ENCODE data around the gene ABCA4. TPM values are rescaled to one million over a fixed set of nuclear protein-coding genes. Genes with fewer than 3 reads are reported as not detected.
A peak's percentile ranks its signal among the peaks of the same experiment; 100 is the strongest.

ABCA4 gene
- total and polyA plus RNA-seq, 2 experiments from 2014 or later, result 0.53 to 1.4 TPM

- no peak overlapping the region for H2AFZ ChIP-seq
- H3K79me2 ChIP-seq, result no peaks in the 10 kb centered on the region
- H3K27ac ChIP-seq, result no peak overlapping the region
- H3K9me2 ChIP-seq (replicated peaks; ENCODE audit: insufficient read depth), result no peaks in the 10 kb centered on the region
- H3K36me3 ChIP-seq (replicated peaks; ENCODE audit: insufficient read depth, low read depth), result no peaks in the 10 kb centered on the region
- DNase-seq (ENCODE audit: low spot score), result no peak
- H3K4me1 ChIP-seq (ENCODE audit: insufficient read depth), result peaks cover 21% of the 10 kb centered on the region
- peak overlapping the region; percentile 1 for H3K4me2 ChIP-seq
- TF ChIP-seq EZH2 (IDR thresholded peaks at IDR 0.05; ENCODE audit: borderline replicate concordance), result no peak
- no peak for TF ChIP-seq CTCF (IDR thresholded peaks at IDR 0.05; ENCODE audit: poor library complexity)
- TF ChIP-seq EZH2phosphoT487 (IDR thresholded peaks at IDR 0.05; ENCODE audit: low read depth, severe bottlenecking, unreplicated experiment), result no peak
- H3K9me3 ChIP-seq (ENCODE audit: low read depth), result no peaks in the 10 kb centered on the region
- H3K27me3 ChIP-seq, result no peaks in the 10 kb centered on the region
- no peak overlapping the region for H3K4me3 ChIP-seq
- H4K20me1 ChIP-seq (ENCODE audit: insufficient read depth, poor library complexity, severe bottlenecking), result no peaks in the 10 kb centered on the region
Measured at GRCh38 chr1:93976711-93977597, 144.0 kb downstream of the ABCA4 start.

- H4K20me1 ChIP-seq (ENCODE audit: insufficient read depth, poor library complexity, severe bottlenecking), result no peaks in the 10 kb centered on the region
- H3K36me3 ChIP-seq (replicated peaks; ENCODE audit: insufficient read depth, low read depth), result no peaks in the 10 kb centered on the region
- no peaks in the 10 kb centered on the region for H3K79me2 ChIP-seq
- H3K9me2 ChIP-seq (replicated peaks; ENCODE audit: insufficient read depth), result no peaks in the 10 kb centered on the region
- no peak overlapping the region for H3K27ac ChIP-seq
- DNase-seq (ENCODE audit: low spot score), result no peak
- no peak overlapping the region for H3K4me2 ChIP-seq
- no peaks in the 10 kb centered on the region for H3K27me3 ChIP-seq
- no peak overlapping the region for H3K4me3 ChIP-seq
- no peak overlapping the region for H2AFZ ChIP-seq
- H3K9me3 ChIP-seq (ENCODE audit: low read depth), result no peaks in the 10 kb centered on the region
- H3K4me1 ChIP-seq (ENCODE audit: insufficient read depth), result peaks cover 21% of the 10 kb centered on the region
- TF ChIP-seq CTCF (IDR thresholded peaks at IDR 0.05; ENCODE audit: poor library complexity), result no peak
- no peak for TF ChIP-seq EZH2 (IDR thresholded peaks at IDR 0.05; ENCODE audit: borderline replicate concordance)
- TF ChIP-seq EZH2phosphoT487 (IDR thresholded peaks at IDR 0.05; ENCODE audit: low read depth, severe bottlenecking, unreplicated experiment), result no peak
- WGBS (ENCODE audit: low lambda C conversion rate, missing lambda C conversion rate), result 61% methylated on average over 2 of the region's 2 CpGs
Measured at GRCh38 chr1:93976291-93976690, 144.7 kb downstream of the ABCA4 start.

GRCh38 chr1:93972341-93972740 lies 148.6 kb downstream of the ABCA4 start:
- Histone ChIP-seq H3K27ac (no peak overlapping the region), H2AFZ (no peak overlapping the region), H3K9me2 (replicated peaks; ENCODE audit: insufficient read depth) (no peaks in the 10 kb centered on the region), H3K4me3 (no peak overlapping the region), H3K4me1 (ENCODE audit: insufficient read depth) (no peaks in the 10 kb centered on the region), H3K36me3 (replicated peaks; ENCODE audit: insufficient read depth, low read depth) (no peaks in the 10 kb centered on the region), H4K20me1 (ENCODE audit: insufficient read depth, poor library complexity, severe bottlenecking) (no peaks in the 10 kb centered on the region), H3K9me3 (ENCODE audit: low read depth) (no peaks in the 10 kb centered on the region), H3K4me2 (no peak overlapping the region), H3K79me2 (no peaks in the 10 kb centered on the region), H3K27me3 (no peaks in the 10 kb centered on the region)
- TF ChIP-seq EZH2 (IDR thresholded peaks at IDR 0.05; ENCODE audit: borderline replicate concordance) (no peak), EZH2phosphoT487 (IDR thresholded peaks at IDR 0.05; ENCODE audit: low read depth, severe bottlenecking, unreplicated experiment) (no peak), CTCF (IDR thresholded peaks at IDR 0.05; ENCODE audit: poor library complexity) (no peak)
- no peak for DNase-seq (ENCODE audit: low spot score)
- WGBS (ENCODE audit: low lambda C conversion rate, missing lambda C conversion rate), result 77% methylated on average over 2 of the region's 2 CpGs
